Measurements from ENCODE around the gene NFATC3. TPM values are rescaled to one million over a fixed set of nuclear protein-coding genes. Genes with fewer than 3 reads are reported as not detected.

The NFATC3 gene
- total and polyA plus RNA-seq, 2 donors (not counting 1 experiment from before 2014, with no cell fraction given), result 33.4 to 115 TPM

DNA sequence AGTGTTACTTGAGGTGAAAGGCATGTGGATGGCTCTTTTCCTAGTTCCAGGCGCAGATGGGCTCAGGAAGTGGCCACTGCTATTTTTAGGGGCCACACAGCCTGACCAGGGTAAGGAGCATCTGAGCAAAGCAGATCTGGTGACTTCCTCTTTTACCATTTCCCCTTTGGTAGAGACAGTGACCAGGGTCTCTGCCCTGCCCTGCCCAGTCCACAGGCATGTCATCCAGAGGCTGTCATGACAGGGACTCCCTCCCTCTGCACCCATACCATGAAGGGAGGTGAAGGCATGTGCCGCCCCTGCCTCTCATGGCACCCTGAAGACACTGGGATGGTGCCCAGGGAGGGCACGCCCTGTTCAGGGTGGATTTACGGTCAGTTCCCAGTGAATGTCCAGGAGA, 162.2 kb downstream of the NFATC3 start:
- peaks cover 39% of the 10 kb centered on the region for H3K4me1 Mint-ChIP-seq
- TF ChIP-seq EZH2 (IDR thresholded peaks at IDR 0.05; ENCODE audit: borderline replicate concordance, insufficient read depth, low read depth, low read length, poor library complexity, severe bottlenecking), result no peak
- TF ChIP-seq, protein P1, sequence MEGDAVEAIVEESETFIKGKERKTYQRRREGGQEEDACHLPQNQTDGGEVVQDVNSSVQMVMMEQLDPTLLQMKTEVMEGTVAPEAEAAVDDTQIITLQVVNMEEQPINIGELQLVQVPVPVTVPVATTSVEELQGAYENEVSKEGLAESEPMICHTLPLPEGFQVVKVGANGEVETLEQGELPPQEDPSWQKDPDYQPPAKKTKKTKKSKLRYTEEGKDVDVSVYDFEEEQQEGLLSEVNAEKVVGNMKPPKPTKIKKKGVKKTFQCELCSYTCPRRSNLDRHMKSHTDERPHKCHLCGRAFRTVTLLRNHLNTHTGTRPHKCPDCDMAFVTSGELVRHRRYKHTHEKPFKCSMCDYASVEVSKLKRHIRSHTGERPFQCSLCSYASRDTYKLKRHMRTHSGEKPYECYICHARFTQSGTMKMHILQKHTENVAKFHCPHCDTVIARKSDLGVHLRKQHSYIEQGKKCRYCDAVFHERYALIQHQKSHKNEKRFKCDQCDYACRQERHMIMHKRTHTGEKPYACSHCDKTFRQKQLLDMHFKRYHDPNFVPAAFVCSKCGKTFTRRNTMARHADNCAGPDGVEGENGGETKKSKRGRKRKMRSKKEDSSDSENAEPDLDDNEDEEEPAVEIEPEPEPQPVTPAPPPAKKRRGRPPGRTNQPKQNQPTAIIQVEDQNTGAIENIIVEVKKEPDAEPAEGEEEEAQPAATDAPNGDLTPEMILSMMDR (IDR thresholded peaks at IDR 0.05), result no peak
- intact Hi-C loops (cut with micrococcal nuclease), result loop anchor here (5.0 kb wide), 1 partner anchor 40 kb away; no protein-coding TSS in a partner anchor
- peaks cover 9% of the 10 kb centered on the region for H4K20me1 ChIP-seq (ENCODE audit: control insufficient read depth, insufficient read depth, low read length, poor library complexity, severe bottlenecking)
- ChIA-PET POLR2A (interaction anchor here (0.7 kb wide), 1 partner anchor 80 kb away, joined by 4 read pairs; no protein-coding TSS in a partner anchor), CTCF (interaction anchor here (2.1 to 4.0 kb wide), 2 partner anchors 14 to 81 kb away, joined by 5 to 33 read pairs; no protein-coding TSS in a partner anchor)
- H3K4me1 ChIP-seq (ENCODE audit: control insufficient read depth in 2 of 2, insufficient read depth in 2 of 2, low read length in 2 of 2), result peaks cover 40 to 46% of the 10 kb centered on the region in 2 donors
- H3K4me3 ChIP-seq (ENCODE audit: control extremely low read depth in 1 of 5, extremely low read depth in 1 of 5, insufficient read depth in 1 of 5, low read depth in 2 of 5, low read length in 4 of 5), result no peak overlapping the region
- peaks cover 34% of the 10 kb centered on the region for H3K79me2 ChIP-seq (ENCODE audit: control insufficient read depth, insufficient read depth, low read length)
- H3K27ac Mint-ChIP-seq, result no peak overlapping the region
- H3K27me3 ChIP-seq (replicated peaks in 1 of 4; ENCODE audit: control extremely low read depth in 1 of 4, control insufficient read depth in 3 of 4, insufficient read depth in 4 of 4, low read length in 3 of 4), result no peaks in the 10 kb centered on the region
- H3K27ac ChIP-seq (ENCODE audit: low read length in 2 of 2), result no peak overlapping the region
- no peaks in the 10 kb centered on the region for H3K27me3 Mint-ChIP-seq
- peak overlapping the region; percentile 99 for H3K4me2 ChIP-seq (replicated peaks; ENCODE audit: low read depth, low read length, poor library complexity, severe bottlenecking)
- DNase-seq, result no peak
- peaks cover 0 to 4% of the 10 kb centered on the region in 2 experiments for H3K36me3 ChIP-seq (replicated peaks in 1 of 2; ENCODE audit: control extremely low read depth in 1 of 2, control insufficient read depth in 1 of 2, extremely low read depth in 1 of 2, insufficient read depth in 2 of 2, low read length in 1 of 2)
- H3K9me3 ChIP-seq (ENCODE audit: control extremely low read depth in 1 of 3, control insufficient read depth in 2 of 3, insufficient read depth in 1 of 3, low read length in 2 of 3), result no peaks in the 10 kb centered on the region
- 79% methylated on average over 4 of the region's 4 CpGs for WGBS (ENCODE audit: insufficient coverage)
- no peak for ATAC-seq (ENCODE audit: low read depth)
- no peak overlapping the region for H2AFZ ChIP-seq (ENCODE audit: insufficient read depth, low read depth, low read length, poor library complexity, severe bottlenecking)
- no peaks in the 10 kb centered on the region for H3K9me3 Mint-ChIP-seq (ENCODE audit: insufficient read depth)
- no peak overlapping the region for H3K9ac ChIP-seq (ENCODE audit: low read length)
- H3K4me3 Mint-ChIP-seq, result peak overlapping the region; percentile 23

DNA sequence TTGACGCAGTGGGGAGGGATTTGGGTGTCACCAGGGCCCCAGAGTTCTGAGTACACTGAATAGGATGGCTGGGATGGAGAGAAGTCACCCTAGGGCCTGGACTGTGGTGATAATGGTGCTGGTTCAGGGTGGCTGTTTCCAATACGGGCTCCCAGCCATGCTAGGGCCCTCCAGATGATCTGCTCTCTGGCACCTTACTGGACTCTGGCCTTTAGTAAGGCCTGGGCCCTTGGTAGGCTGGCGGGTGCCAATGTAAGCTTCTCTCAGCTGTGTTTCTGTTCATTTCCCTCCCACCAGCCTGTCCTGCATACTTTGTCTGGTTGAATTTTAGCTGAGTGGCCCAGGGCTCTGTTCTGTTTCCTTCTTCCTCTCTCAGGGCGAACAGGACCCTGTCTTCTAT, 162.8 kb downstream of the NFATC3 start:
- Histone ChIP-seq H3K79me2 (ENCODE audit: control insufficient read depth, insufficient read depth, low read length) (peaks cover 34% of the 10 kb centered on the region), H2AFZ (ENCODE audit: insufficient read depth, low read depth, low read length, poor library complexity, severe bottlenecking) (no peak overlapping the region), H3K4me3 (ENCODE audit: control extremely low read depth in 1 of 5, extremely low read depth in 1 of 5, insufficient read depth in 1 of 5, low read depth in 2 of 5, low read length in 4 of 5) (no peak overlapping the region), H3K27ac (ENCODE audit: low read length in 2 of 2) (no peak overlapping the region), H3K9ac (ENCODE audit: low read length) (no peak overlapping the region), H4K20me1 (ENCODE audit: control insufficient read depth, insufficient read depth, low read length, poor library complexity, severe bottlenecking) (peaks cover 9% of the 10 kb centered on the region), H3K4me1 (ENCODE audit: control insufficient read depth in 2 of 2, insufficient read depth in 2 of 2, low read length in 2 of 2) (peaks cover 40 to 47% of the 10 kb centered on the region in 2 donors), H3K9me3 (ENCODE audit: control extremely low read depth in 1 of 3, control insufficient read depth in 2 of 3, insufficient read depth in 1 of 3, low read length in 2 of 3) (no peaks in the 10 kb centered on the region), H3K27me3 (replicated peaks in 1 of 4; ENCODE audit: control extremely low read depth in 1 of 4, control insufficient read depth in 3 of 4, insufficient read depth in 4 of 4, low read length in 3 of 4) (no peaks in the 10 kb centered on the region), H3K36me3 (replicated peaks in 1 of 2; ENCODE audit: control extremely low read depth in 1 of 2, control insufficient read depth in 1 of 2, extremely low read depth in 1 of 2, insufficient read depth in 2 of 2, low read length in 1 of 2) (peaks cover 0 to 4% of the 10 kb centered on the region in 2 experiments), H3K4me2 (replicated peaks; ENCODE audit: low read depth, low read length, poor library complexity, severe bottlenecking) (no peak overlapping the region)
- Mint-ChIP-seq H3K27me3 (no peaks in the 10 kb centered on the region), H3K4me1 (peaks cover 41% of the 10 kb centered on the region), H3K27ac (no peak overlapping the region), H3K9me3 (ENCODE audit: insufficient read depth) (no peaks in the 10 kb centered on the region), H3K4me3 (no peak overlapping the region)
- ATAC-seq (ENCODE audit: low read depth) (no peak), DNase-seq (no peak)
- intact Hi-C loops (cut with micrococcal nuclease), result loop anchor here (5.0 kb wide), 1 partner anchor 39 kb away; no protein-coding TSS in a partner anchor
- ChIA-PET POLR2A (interaction anchor here (0.6 to 0.7 kb wide), 2 partner anchors 13 to 79 kb away, joined by 3 to 4 read pairs; no protein-coding TSS in a partner anchor), CTCF (interaction anchor here (0.7 to 5.7 kb wide), 4 partner anchors 14 to 85 kb away, joined by 3 to 65 read pairs (median 4); partner anchors contain the start of gene SLC7A6)
- TF ChIP-seq, protein P1 (IDR thresholded peaks at IDR 0.05), result no peak
- WGBS (ENCODE audit: insufficient coverage), result 95% methylated on average over 3 of the region's 4 CpGs

Measured in B cell (primary cell).